Stimulated activated CD4-positive, alpha-beta T cell treated with anti-CD3 and anti-CD28 coated beads, Interleukin-15, amount 100 ng/mL, for 24 hours (primary cell): ENCODE data around the gene KRTAP9-8.
"Not testable (repeated sequence)": the region's sequence is repeated elsewhere in the genome, so short reads cannot be mapped to it uniquely, and the experiment has no call there.

Experiments
- DNase-seq: peaks from one replicate; pipeline ENCODE4 v3.0.0-alpha.2; 2020

KRTAP9-8 gene

GRCh38 chr17:41237949-41238437 is at the start of gene KRTAP9-8:
TSS of gene KRTAP9-8 (plus strand) at chr17:41237999. CDS start at chr17:41238052, 53 bp downstream.
- DNase-seq: not testable (repeated sequence)

GRCh38 chr17:41189837-41190318 is 47.9 kb upstream of the KRTAP9-8 start, which contains the start of gene KRTAP9-1:
TSS of gene KRTAP9-1 (plus strand) at chr17:41189887. CDS start at chr17:41189887, 0 bp downstream.
- not testable (repeated sequence) for DNase-seq

- no peak for DNase-seq
These were observed 47.5 kb upstream of the KRTAP9-8 start for GRCh38 chr17:41190328-41190727.

GRCh38 chr17:41196068-41196467 is 41.7 kb upstream of the KRTAP9-8 start:
- no peak for DNase-seq

- DNase-seq: no peak
These were observed 38.2 kb upstream of the KRTAP9-8 start for GRCh38 chr17:41199421-41200078.

GRCh38 chr17:41211845-41212466 is 25.8 kb upstream of the KRTAP9-8 start:
- no peak for DNase-seq

- no peak for DNase-seq
These were observed 25.2 kb upstream of the KRTAP9-8 start for GRCh38 chr17:41212524-41213169.

- no peak for DNase-seq
These were observed 22.1 kb upstream of the KRTAP9-8 start for GRCh38 chr17:41215681-41216080.

GRCh38 chr17:41223821-41224220 is 14.0 kb upstream of the KRTAP9-8 start:
- DNase-seq: no peak

- no peak for DNase-seq
These were observed 11.7 kb upstream of the KRTAP9-8 start for GRCh38 chr17:41226051-41226450.

- not testable (repeated sequence) for DNase-seq
These were observed 11.2 kb upstream of the KRTAP9-8 start, which contains the start of gene KRTAP9-2 for GRCh38 chr17:41226598-41227095. TSS of gene KRTAP9-2 (plus strand) at chr17:41226648. CDS start at chr17:41226655, 7 bp downstream.

GRCh38 chr17:41230094-41230493 is 7.7 kb upstream of the KRTAP9-8 start:
- no peak for DNase-seq

- DNase-seq: no peak
These were observed 6.1 kb upstream of the KRTAP9-8 start for GRCh38 chr17:41231731-41232130.

- DNase-seq: not testable (repeated sequence)
These were observed 5.2 kb upstream of the KRTAP9-8 start, which contains the start of gene KRTAP9-3 for GRCh38 chr17:41232399-41233105. TSS of gene KRTAP9-3 (plus strand) at chr17:41232449. CDS start at chr17:41232502, 53 bp downstream.

GRCh38 chr17:41237116-41237515 is 683 bp upstream of the KRTAP9-8 start:
- not testable (repeated sequence) for DNase-seq

GRCh38 chr17:41246995-41247787 is 9.4 kb downstream of the KRTAP9-8 start:
- not testable (repeated sequence) for DNase-seq

GRCh38 chr17:41249637-41250240 is 11.9 kb downstream of the KRTAP9-8 start, which contains the start of gene KRTAP9-4:
TSS of gene KRTAP9-4 (plus strand) at chr17:41249687. CDS start at chr17:41249721, 34 bp downstream.
- not testable (repeated sequence) for DNase-seq

GRCh38 chr17:41251261-41251660 is 13.5 kb downstream of the KRTAP9-8 start:
- no peak for DNase-seq

GRCh38 chr17:41254861-41255260 is 17.1 kb downstream of the KRTAP9-8 start:
- no peak for DNase-seq

- DNase-seq: not testable (repeated sequence)
These were observed 17.8 kb downstream of the KRTAP9-8 start, which contains the start of gene KRTAP9-9 for GRCh38 chr17:41255381-41256290. TSS of gene KRTAP9-9 (plus strand) at chr17:41255384.
